Measurements from ENCODE around the gene RPS5.
"Not testable (repeated sequence)": the region's sequence is repeated elsewhere in the genome, so short reads cannot be mapped to it uniquely, and the experiment has no call there.

The RPS5 gene

DNA sequence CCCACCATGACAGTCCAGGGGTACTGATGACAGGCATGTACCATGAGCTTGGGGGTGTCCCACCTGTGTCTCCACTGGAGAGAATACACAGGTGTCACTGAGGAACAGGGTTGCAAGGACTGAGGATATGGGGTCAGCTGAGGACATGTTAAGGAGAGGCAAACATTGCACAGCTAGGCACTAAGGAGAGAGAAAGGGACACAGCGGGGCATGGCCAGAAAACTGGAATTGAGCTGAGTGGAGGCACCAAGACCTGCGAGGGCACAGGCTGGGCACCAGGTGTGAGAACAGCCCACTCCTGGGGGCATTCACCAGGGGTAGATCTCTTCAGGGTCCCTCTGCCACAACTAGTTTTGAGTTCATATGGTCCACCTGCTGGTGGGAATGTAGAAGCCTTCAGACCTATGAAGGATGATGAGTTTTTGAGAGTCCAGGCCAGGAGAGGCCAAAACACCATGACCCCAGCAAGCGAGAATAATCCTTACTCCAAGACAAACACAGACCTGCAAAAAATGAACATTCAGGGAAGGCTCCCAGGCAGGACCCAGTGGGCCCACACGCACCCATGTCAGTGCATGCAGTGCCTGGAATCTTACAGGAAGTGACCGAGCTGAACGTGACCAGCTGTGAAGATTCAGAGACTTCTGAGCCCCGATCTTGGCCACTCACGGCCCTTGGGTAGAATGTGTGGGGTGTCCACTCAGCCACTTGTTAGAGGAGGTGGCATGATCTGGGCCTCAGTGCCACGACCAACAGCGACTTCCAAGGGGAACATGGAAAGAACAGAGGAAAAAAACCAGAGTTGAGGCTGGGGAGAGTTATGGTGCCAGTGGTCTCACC lies 20.0 kb downstream of the RPS5 start:
- DNase-seq (ENCODE audit: low read depth in 2 of 2), result no peak

DNA sequence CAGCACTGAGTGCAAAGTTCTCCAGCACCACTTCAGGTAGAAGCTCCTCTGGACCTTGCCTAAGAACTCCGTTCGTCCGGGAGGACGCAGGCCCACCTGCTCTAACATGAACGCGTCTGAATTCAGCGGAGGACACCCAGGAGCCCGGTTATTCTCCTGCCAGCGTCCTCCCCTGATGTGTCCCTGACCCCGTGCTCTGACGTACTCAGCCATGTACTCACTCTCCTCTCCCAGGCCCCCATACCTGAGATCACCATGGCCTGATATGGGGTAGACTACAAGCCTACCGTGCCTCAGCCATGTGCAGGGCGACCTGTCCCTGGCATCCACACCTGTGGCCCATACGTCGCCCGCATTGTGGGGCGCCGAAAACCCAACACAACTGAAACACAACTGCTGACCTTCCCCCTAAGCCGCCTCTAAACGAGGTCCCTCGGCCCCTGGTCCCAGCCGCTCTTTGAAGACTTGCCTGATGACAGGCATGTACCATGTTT lies 20.6 kb downstream of the RPS5 start:
- no peak for DNase-seq (ENCODE audit: low read depth in 2 of 2)

DNA sequence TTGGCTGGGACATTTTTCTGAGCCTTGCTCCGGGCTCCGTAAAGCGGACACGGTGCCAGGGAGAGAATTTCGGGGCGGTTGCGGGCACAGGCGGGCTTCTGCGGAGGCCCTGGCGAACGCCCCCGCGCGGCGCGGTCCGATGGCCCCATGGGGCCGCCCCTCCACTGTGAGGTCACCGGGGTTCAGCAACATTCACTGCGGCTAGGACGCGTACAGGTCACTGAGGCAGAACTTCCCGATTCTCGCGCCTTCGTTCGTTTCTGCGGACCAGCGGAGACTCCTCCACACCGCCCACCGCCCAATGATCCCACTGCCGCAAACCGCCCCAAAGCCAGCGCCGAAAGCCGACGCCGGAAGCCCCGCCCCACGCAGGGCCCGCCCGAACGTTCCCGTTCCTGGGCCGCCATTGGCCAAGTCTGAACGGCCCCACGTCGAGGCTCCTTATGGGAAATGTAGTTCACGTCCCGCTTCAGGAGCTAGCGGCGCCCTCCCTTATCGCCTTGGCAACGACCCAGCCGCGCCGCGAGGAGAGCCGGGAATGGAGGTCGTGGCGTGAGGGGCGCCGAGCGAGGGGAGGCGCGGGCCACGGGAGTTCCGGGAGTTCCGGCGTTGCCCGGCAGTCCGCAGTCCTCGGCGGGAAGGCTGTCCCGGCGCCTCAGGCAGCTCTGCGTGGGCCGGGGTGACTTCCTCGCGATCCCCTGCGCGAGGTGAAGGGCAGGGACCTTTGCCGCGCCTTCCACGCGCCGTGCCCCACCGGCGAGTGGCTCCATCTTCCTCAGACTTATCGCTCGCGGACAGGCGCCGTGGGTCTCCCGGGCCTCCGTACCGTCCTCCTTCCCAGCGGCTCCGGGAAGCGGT lies 21.3 kb downstream of the RPS5 start, which contains the start of gene ZNF584:
ZNF584 (plus strand) TSS at position 498 of the 858 bp plus-strand sequence. CDS start 499 bp downstream, outside the sequence.
- peak; percentile 89 for DNase-seq (ENCODE audit: low read depth in 2 of 2)

DNA sequence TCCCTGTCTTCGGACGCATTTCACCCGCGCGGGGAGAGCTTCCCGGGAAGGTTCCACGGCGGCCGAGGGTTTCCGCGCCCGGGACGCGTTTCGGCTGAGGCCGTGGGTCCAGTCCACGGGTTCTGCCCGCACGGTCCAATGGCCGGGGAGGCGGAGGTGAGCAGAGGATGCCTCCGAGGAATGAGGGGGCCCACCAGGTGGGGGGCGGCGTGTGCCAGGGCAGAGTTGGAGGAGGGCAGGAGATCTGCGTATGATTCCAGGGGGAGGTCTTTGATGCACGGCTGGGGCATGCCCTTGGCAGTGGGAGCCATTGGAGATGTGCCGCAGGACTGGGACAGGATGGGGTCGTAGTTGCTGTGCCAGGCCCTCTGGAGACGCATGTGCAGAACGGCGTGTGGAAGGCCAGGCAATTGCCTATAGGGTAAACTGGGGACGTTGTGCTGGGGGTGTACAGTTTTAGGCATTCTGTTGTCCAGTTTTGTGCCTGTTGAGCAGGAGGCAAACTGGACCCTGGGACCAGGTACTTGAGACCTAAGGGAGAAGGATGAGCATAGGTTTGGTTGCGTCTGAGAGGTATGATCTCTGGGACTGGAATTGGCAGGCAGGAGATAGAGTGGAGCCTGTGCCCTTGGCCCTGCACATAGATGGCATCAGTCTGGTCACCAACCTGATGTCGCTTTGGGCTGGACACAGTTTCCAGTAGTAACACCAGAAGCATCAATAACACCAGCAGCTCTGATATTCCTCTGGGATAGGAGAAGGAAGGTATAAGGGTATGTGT lies 22.1 kb downstream of the RPS5 start:
- no peak for DNase-seq (ENCODE audit: low read depth in 2 of 2)

DNA sequence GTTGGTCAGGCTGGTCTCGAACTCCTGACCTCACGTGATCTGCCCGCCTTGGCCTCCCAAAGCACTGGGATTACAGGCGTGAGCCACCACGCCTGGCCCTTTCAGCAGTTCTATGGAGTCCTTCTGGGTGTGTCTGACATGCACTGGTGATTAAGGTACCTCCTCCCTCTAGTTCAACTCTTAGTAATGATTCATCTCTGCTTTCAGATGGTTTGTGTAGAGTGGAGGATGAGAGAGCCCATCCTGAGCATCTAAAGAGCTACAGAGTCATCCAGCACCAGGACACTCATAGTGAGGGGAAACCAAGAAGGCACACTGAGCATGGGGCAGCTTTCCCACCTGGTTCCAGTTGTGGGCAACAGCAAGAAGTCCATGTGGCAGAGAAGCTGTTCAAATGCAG lies 29.5 kb downstream of the RPS5 start:
- DNase-seq (ENCODE audit: low read depth in 2 of 2), result no peak

DNA sequence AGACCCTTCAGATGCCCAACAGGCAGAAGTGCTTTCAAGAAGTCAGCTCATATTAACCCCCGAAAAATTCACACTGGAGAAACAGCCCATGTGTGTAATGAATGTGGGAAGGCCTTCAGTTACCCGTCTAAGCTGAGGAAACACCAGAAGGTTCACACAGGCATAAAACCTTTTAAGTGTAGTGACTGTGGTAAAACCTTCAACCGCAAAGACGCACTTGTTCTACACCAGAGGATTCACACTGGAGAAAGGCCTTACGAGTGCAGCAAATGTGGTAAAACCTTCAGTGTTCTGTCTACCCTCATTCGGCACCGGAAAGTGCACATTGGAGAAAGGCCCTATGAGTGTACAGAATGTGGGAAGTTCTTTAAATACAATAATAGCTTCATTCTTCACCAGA lies 30.0 kb downstream of the RPS5 start:
- DNase-seq (ENCODE audit: low read depth in 2 of 2), result no peak

DNA sequence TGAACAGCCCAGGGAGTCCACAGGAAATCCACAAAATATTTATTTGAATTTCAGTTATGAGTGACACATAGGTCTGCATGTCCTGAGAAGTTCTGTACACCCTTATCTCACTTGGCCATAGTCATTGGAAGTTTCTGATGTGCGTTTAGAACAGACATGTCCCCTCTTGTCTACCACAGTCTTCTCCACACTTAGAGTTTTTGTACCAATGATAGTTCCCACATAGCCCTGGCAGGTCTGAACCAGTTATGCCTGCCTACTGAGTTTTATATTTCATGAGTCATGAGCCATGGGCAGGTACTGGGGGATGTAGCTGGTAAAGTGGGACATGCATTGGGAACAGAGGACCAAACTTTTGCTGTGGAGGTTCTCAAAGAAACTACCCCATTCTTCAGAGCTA lies 41.5 kb downstream of the RPS5 start:
- DNase-seq (ENCODE audit: low read depth in 2 of 2), result no peak

DNA sequence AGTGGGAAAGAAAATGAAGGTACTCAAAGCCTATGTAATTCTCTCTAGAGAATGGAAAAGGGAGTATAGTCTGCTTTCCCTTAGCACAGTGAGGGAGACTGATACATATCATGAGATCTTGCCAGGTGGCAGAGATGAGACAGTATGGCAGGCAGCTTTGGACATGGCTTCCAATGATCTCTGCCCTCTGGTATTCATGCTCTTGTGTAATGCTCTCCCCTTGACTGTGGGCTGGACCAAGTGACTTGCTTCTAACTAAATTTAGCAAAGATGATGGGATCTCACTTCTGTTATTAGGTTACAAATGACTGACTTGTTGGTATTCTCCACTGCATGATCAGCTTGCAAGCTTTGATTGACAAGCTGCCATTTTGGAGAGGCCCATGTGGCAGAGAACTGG lies 42.7 kb downstream of the RPS5 start:
- no peak for DNase-seq (ENCODE audit: low read depth in 2 of 2)

DNA sequence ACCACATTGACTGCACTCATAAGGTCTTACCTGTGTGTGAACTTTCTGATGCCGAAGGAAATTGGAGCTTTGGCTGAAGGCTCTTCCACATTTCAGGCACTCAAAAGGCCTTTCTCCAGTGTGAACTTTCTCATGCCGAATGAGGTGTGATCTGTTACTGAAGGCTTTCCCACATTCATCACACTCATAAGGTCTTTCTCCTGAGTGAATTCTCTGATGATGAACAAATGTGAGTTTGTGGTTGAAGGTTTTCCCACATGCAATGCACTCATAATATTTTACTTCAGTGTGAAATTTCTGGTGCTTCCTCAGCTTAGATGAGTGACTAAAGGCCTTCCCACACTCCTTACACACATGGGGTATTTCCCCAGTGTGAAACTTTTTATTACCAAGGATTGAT lies 47.1 kb downstream of the RPS5 start:
- DNase-seq (ENCODE audit: low read depth in 2 of 2), result no peak

DNA sequence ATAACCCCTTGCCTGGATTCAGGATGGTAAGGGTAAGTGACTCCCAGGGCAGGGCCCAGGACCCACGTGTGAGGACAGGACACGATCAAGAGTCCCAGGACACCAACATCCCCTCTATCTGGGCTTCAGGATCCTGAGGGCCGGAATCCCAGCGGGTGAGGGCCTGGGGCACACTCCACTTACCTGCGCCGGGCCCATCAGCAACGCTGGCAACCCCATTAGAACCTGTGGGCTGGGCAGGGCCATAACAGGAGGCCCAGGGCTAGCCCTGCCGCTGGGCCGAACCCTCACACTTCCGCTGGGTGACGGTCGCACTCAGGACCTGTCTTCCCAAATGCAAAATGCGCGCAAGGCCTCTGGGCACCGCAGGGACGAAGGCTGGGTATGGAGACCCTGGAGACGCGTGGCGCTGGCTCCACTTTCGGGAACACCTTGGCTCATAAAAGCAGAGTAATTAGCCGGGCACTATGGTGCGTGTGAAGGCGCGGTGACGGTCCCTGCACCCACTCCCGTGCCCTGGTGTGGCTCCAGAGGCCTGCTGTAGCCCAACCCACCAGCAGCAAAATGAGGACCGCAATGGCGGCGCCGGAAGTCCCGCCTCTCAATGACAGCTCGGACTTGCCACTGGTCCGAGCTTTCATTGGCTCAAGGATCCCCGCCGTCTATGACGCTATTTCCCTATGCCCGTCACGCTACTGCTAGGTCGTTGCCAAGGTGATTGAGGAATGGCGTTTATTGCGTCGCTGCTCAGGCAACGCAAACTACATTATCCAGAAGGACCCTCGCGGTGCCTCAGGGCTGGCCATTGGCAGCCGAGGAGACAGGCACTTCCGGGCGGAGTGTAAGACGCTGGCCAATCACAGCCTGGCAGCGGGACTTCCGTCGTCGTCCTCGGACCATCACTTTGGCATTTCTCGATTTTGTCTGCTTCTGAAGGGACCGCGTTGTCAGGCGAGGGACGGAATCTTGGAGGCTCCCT lies 52.8 kb downstream of the RPS5 start, which contains the start of gene ZNF132:
ZNF132 (minus strand) TSS at position 578 of the 979 bp plus-strand sequence; CDS start at position 246, 332 bp downstream.
- peak; percentile 99 for DNase-seq (ENCODE audit: low read depth in 2 of 2)

DNA sequence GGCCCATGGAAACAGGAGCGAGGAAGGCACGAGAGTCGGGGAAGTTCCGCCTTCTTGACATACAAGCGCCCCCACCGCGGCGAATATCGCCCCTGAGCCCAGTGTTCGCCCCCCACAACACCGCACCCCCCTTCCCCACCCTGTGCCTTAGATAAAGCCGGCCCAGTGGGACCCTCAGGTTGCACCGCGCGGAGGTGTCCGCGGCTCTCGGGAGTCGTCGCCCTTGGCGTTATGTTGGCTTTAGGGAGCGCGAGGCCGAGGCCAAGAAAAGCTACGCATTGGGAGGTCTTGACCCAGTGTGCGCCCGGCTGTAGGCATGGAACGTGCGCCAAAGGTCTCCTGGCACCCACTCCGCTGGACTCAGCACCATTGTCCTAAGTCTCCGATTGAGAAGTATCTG lies 53.5 kb downstream of the RPS5 start:
- no peak for DNase-seq (ENCODE audit: low read depth in 2 of 2)

DNA sequence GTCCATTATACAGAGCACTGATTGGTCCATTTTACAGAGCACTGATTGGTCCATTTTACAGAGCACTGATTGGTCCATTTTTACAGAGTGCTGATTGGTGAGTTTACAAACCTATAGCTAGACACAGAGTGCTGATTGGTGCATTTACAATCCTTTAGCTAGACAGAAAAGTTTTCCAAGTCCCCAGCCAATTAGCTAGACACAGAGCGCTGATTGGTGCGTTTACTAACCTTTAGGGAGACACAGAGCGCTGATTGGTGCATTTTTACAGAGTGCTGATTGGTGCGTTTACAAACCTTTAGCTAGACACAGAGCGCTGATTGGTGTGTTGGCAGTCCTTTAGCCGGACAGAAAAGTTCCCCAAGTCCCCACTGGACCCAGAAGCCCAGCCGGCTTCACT lies 55.9 kb downstream of the RPS5 start:
- DNase-seq (ENCODE audit: low read depth in 2 of 2), result not testable (repeated sequence)

Measured in fibroblast of skin of left biceps (primary cell).